HCT116 (cell line): Measurements from ENCODE around the gene FHL2. TPM values are rescaled to one million over a fixed set of nuclear protein-coding genes. Genes with fewer than 3 reads are reported as not detected.

Source experiments
- ATAC-seq: fragments of 200-7000 bp; cut with Tn5 transposase; 2 replicates; pipeline ENCODE4 v1.9.1; 2020; ENCODE audit warnings: mild to moderate bottlenecking, moderate library complexity
- BruUV-seq: library from RNA; stranded (reverse); fragments of 400-500 nt; replicated peaks from 2 replicates; lab custom pipeline; 2021; lab: Mats Ljungman, UMichigan
- CTCF ChIA-PET: fragments of 300-600 bp; sonication (Branson Sonifier 250); formaldehyde crosslinking; loops from one replicate; lab custom pipeline; 2021; ENCODE audit warnings: antibody characterized with exemption; lab: Charles Lee
- POLR2A ChIA-PET: fragments of 300-600, 350-600 bp; sonication (Branson Sonifier 250); formaldehyde crosslinking; loops from one replicate; lab custom pipeline; 2021; ENCODE audit warnings: antibody characterized with exemption; lab: Charles Lee
- RAD21 ChIA-PET, 2 experiments: fragments of 300-600 bp; sonication (Branson Sonifier 250); formaldehyde crosslinking; loops; one replicate each; lab custom pipeline; 2023; ENCODE audit warnings: low total read pairs in 2 of 2; ENCODE audit not compliant: uncharacterized antibody in 2 of 2, unreplicated experiment in 2 of 2, low non-redundant PET in 1 of 2; lab: Charles Lee
- DNase-seq: peaks from one replicate; pipeline ENCODE4 v3.0.0-alpha.2; 2010; ENCODE audit warnings: low read depth, low spot score
- H2AFZ ChIP-seq: fragments of 200-600 bp; shearing (Covaris generic), sonication (generic); 2 replicates; pipeline ENCODE4 v1.6.1; 2017; ENCODE audit warnings: low read depth, mixed run types, mixed read lengths, antibody characterized with exemption, low read length; ENCODE audit not compliant: poor library complexity, severe bottlenecking
- H3K27ac ChIP-seq: 2 replicates; pipeline ENCODE4 v1.5.1; 2012; ENCODE audit warnings: low read depth, low read length
- H3K27me3 ChIP-seq: fragments of 200-600 bp; sonication (generic); 2 replicates; pipeline ENCODE4 v1.6.1; 2016; ENCODE audit warnings: mixed run types, low read length, mixed read lengths; ENCODE audit not compliant: insufficient read depth
- H3K36me3 ChIP-seq, 2 experiments: fragments of 200-500 bp in 1 of 2; fragments of 200-600 bp in 1 of 2; sonication (Bioruptor generic) in 1 of 2; sonication (generic) in 1 of 2; 2 replicates each; pipeline versions ENCODE4 v1.5.1 to v1.6.1; 2014 to 2016; ENCODE audit warnings: low read length in 2 of 2, inconsistent platforms in 1 of 2, mixed read lengths in 1 of 2, mixed run types in 1 of 2; ENCODE audit not compliant: insufficient read depth in 2 of 2, control insufficient read depth in 1 of 2
- H3K4me1 ChIP-seq, 2 experiments: fragments of 200-600 bp in 1 of 2; sonication (generic) in 1 of 2; 2 replicates each; pipeline versions ENCODE4 v1.5.1 to v1.6.1; 2012 to 2017; ENCODE audit warnings: low read length in 2 of 2, inconsistent platforms in 1 of 2, mild to moderate bottlenecking in 1 of 2, mixed read lengths in 1 of 2, mixed run types in 1 of 2, moderate library complexity in 1 of 2; ENCODE audit not compliant: insufficient read depth in 2 of 2, control insufficient read depth in 1 of 2
- H3K4me2 ChIP-seq: fragments of 200-600 bp; sonication (generic); 2 replicates; pipeline ENCODE4 v1.6.1; 2017; ENCODE audit warnings: mixed run types, low read length, mixed read lengths
- H3K4me3 ChIP-seq, 2 experiments: fragments of 200-600 bp in 1 of 2; sonication (generic) in 1 of 2; replicated peaks in 1 of 2; 2 replicates each; pipeline ENCODE4 v1.5.1; 2011 to 2016; ENCODE audit warnings: low read length in 2 of 2, control low read depth in 1 of 2, low read depth in 1 of 2, mild to moderate bottlenecking in 1 of 2, mixed read lengths in 1 of 2, mixed run types in 1 of 2
- H3K79me2 ChIP-seq: fragments of 200-600 bp; sonication (generic); 2 replicates; pipeline ENCODE4 v1.6.1; 2017; ENCODE audit warnings: mild to moderate bottlenecking, mixed run types, low read length, moderate library complexity, mixed read lengths; ENCODE audit not compliant: insufficient read depth
- H3K9ac ChIP-seq: fragments of 200-600 bp; sonication (generic); 2 replicates; pipeline ENCODE4 v1.6.1; 2016; ENCODE audit warnings: low read length, mixed read lengths
- H3K9me2 ChIP-seq: fragments of 200-600 bp; sonication (generic), shearing (Covaris generic); 2 replicates; pipeline ENCODE4 v1.6.1; 2017; ENCODE audit warnings: mixed run types, mild to moderate bottlenecking, moderate library complexity; ENCODE audit not compliant: insufficient read depth
- H3K9me3 ChIP-seq, 2 experiments: fragments of 200-500 bp in 1 of 2; fragments of 200-600 bp in 1 of 2; sonication (Bioruptor generic) in 1 of 2; sonication (generic) in 1 of 2; 2 replicates each; pipeline ENCODE4 v1.6.1; 2014 to 2017; ENCODE audit warnings: low read length in 2 of 2, mixed read lengths in 2 of 2, inconsistent platforms in 1 of 2, low read depth in 1 of 2, mild to moderate bottlenecking in 1 of 2, mixed run types in 1 of 2, moderate library complexity in 1 of 2; ENCODE audit not compliant: control insufficient read depth in 1 of 2, insufficient read depth in 1 of 2
- H4K20me1 ChIP-seq: fragments of 200-600 bp; sonication (generic), shearing (Covaris generic); 2 replicates; pipeline ENCODE4 v1.6.1; 2017; ENCODE audit warnings: mixed run types, mild to moderate bottlenecking, moderate library complexity; ENCODE audit not compliant: insufficient read depth
- CBX3 ChIP-seq: IDR thresholded peaks from 2 replicates; pipeline ENCODE4 v1.6.1; 2012; ENCODE audit warnings: low read depth
- CEBPB ChIP-seq: IDR thresholded peaks from 2 replicates; pipeline ENCODE4 v1.6.1; 2012; ENCODE audit warnings: low read depth
- EGR1 ChIP-seq: IDR thresholded peaks from 2 replicates; pipeline ENCODE4 v1.6.1; 2012; ENCODE audit warnings: low read depth
- ELF1 ChIP-seq: IDR thresholded peaks from 2 replicates; pipeline ENCODE4 v1.6.1; 2012; ENCODE audit warnings: low read depth, borderline replicate concordance
- EZH2 ChIP-seq: fragments of 200-600 bp; sonication (generic); IDR thresholded peaks from 2 replicates; pipeline ENCODE4 v1.6.1; 2017; ENCODE audit warnings: antibody characterized with exemption, mixed run types
- JUND ChIP-seq: IDR thresholded peaks from 2 replicates; pipeline ENCODE4 v1.6.1; 2012
- POLR2AphosphoS5 ChIP-seq: IDR thresholded peaks from 2 replicates; pipeline ENCODE4 v1.6.1; 2011; ENCODE audit warnings: mild to moderate bottlenecking, low read depth, low read length, moderate library complexity
- RAD21 ChIP-seq: IDR thresholded peaks from 2 replicates; pipeline ENCODE4 v1.6.1; 2012; ENCODE audit warnings: low read depth, mild to moderate bottlenecking
- SIN3A ChIP-seq: IDR thresholded peaks from 2 replicates; pipeline ENCODE4 v1.6.1; 2012; ENCODE audit warnings: low read depth
- SRF ChIP-seq: IDR thresholded peaks from 2 replicates; pipeline ENCODE4 v1.6.1; 2012; ENCODE audit warnings: low read depth
- YY1 ChIP-seq: IDR thresholded peaks from 2 replicates; pipeline ENCODE4 v1.6.1; 2011; ENCODE audit warnings: low read length, low read depth, moderate library complexity, mild to moderate bottlenecking; ENCODE audit not compliant: insufficient replicate concordance; ENCODE audit errors: extremely low read depth
- ZNF274 ChIP-seq: fragments of 200-500 bp; sonication (Bioruptor generic); IDR thresholded peaks from 2 replicates; pipeline ENCODE4 v1.6.1; 2014; ENCODE audit warnings: mild to moderate bottlenecking, low read depth, low read length, inconsistent platforms
- intact Hi-C: fragments of 100-400 bp; cut with micrococcal nuclease; formaldehyde crosslinking; loops from 2 replicates; pipeline ENCODE4 v1.10.0; 2022
- total RNA-seq: library from RNA; stranded (reverse); gene quantifications from one replicate; pipeline ENCODE4 v1.2.1, GENCODE V29; 2021; ENCODE audit not compliant: unreplicated experiment
- TF ChIP-seq, protein P1 (sequence below), 3 experiments: fragments of 200-600 bp in 1 of 3; sonication (generic) in 1 of 3; IDR thresholded peaks in 2 of 3; conservative IDR thresholded peaks in 1 of 3; 2 replicates each; pipeline ENCODE4 v1.5.1; 2012 to 2017; ENCODE audit warnings: low read depth in 2 of 3, low read length in 2 of 3, antibody characterized with exemption in 1 of 3, borderline replicate concordance in 1 of 3, control low read depth in 1 of 3, mild to moderate bottlenecking in 1 of 3, mixed read lengths in 1 of 3, mixed run types in 1 of 3, moderate library complexity in 1 of 3; ENCODE audit not compliant: insufficient read depth in 1 of 3
- TF ChIP-seq, protein P2 (sequence below): IDR thresholded peaks from 2 replicates; pipeline ENCODE4 v1.6.1; 2012; ENCODE audit warnings: low read depth

Gene FHL2
- total RNA-seq, 1 experiment from 2014 or later = 86.6 TPM

DNA sequence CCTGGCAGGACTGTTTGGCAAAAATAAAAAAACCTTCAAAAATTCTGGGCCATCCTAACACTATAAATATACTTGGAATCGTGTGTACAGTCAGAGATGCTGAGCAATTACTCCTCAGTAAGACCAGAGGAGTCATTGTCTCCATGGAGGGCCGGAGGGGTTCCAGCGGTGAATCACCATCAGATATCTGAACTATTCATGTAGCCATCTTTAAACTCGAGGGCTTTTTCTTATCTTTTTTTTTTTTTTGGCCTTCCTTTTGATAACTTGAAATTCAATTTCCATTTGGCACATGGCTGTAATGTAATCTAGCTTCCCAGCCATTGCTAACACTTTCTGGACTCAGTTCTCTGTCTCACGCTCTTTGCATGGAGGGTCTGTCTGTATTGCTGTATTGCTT, 7.4 kb upstream of the FHL2 start:
- no peak overlapping the region for H2AFZ ChIP-seq
- H3K36me3 ChIP-seq = no peaks in the 10 kb centered on the region
- DNase-seq = no peak
- H3K4me2 ChIP-seq = no peak overlapping the region
- ATAC-seq = no peak
- H3K79me2 ChIP-seq = no peaks in the 10 kb centered on the region
- peaks cover 35 to 67% of the 10 kb centered on the region in 2 experiments for H3K4me1 ChIP-seq
- no peak overlapping the region for H3K4me3 ChIP-seq
- BruUV-seq = no TSS peak
- ChIA-PET CTCF (no interaction called here), RAD21 (no interaction called here), POLR2A (interaction anchor here (1.6 kb wide), 1 partner anchor 9 kb away, joined by 6 read pairs; no protein-coding TSS in a partner anchor)
- no peaks in the 10 kb centered on the region for H3K9me2 ChIP-seq
- H3K27ac ChIP-seq = no peak overlapping the region
- H3K27me3 ChIP-seq = no peaks in the 10 kb centered on the region
- H3K9me3 ChIP-seq = no peaks in the 10 kb centered on the region
- intact Hi-C loops = no loop called here
- no peaks in the 10 kb centered on the region for H4K20me1 ChIP-seq
- TF ChIP-seq SRF (no peak), RAD21 (no peak), EGR1 (no peak), ELF1 (no peak), YY1 (no peak), CEBPB (no peak), ZNF274 (no peak), POLR2AphosphoS5 (no peak), SIN3A (no peak), EZH2 (no peak), JUND (no peak), CBX3 (no peak)
- TF ChIP-seq, protein P1, sequence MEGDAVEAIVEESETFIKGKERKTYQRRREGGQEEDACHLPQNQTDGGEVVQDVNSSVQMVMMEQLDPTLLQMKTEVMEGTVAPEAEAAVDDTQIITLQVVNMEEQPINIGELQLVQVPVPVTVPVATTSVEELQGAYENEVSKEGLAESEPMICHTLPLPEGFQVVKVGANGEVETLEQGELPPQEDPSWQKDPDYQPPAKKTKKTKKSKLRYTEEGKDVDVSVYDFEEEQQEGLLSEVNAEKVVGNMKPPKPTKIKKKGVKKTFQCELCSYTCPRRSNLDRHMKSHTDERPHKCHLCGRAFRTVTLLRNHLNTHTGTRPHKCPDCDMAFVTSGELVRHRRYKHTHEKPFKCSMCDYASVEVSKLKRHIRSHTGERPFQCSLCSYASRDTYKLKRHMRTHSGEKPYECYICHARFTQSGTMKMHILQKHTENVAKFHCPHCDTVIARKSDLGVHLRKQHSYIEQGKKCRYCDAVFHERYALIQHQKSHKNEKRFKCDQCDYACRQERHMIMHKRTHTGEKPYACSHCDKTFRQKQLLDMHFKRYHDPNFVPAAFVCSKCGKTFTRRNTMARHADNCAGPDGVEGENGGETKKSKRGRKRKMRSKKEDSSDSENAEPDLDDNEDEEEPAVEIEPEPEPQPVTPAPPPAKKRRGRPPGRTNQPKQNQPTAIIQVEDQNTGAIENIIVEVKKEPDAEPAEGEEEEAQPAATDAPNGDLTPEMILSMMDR (IDR thresholded peaks at IDR 0.05 in 2 of 3, conservative IDR thresholded peaks at IDR 0.05 in 1 of 3; ENCODE audit: borderline replicate concordance in 1 of 3, insufficient read depth in 1 of 3, low read depth in 2 of 3, low read length in 2 of 3) = no peak
- TF ChIP-seq, protein P2, sequence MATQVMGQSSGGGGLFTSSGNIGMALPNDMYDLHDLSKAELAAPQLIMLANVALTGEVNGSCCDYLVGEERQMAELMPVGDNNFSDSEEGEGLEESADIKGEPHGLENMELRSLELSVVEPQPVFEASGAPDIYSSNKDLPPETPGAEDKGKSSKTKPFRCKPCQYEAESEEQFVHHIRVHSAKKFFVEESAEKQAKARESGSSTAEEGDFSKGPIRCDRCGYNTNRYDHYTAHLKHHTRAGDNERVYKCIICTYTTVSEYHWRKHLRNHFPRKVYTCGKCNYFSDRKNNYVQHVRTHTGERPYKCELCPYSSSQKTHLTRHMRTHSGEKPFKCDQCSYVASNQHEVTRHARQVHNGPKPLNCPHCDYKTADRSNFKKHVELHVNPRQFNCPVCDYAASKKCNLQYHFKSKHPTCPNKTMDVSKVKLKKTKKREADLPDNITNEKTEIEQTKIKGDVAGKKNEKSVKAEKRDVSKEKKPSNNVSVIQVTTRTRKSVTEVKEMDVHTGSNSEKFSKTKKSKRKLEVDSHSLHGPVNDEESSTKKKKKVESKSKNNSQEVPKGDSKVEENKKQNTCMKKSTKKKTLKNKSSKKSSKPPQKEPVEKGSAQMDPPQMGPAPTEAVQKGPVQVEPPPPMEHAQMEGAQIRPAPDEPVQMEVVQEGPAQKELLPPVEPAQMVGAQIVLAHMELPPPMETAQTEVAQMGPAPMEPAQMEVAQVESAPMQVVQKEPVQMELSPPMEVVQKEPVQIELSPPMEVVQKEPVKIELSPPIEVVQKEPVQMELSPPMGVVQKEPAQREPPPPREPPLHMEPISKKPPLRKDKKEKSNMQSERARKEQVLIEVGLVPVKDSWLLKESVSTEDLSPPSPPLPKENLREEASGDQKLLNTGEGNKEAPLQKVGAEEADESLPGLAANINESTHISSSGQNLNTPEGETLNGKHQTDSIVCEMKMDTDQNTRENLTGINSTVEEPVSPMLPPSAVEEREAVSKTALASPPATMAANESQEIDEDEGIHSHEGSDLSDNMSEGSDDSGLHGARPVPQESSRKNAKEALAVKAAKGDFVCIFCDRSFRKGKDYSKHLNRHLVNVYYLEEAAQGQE = no peak
- H3K9ac ChIP-seq = no peak overlapping the region
